ENCODE measurements around the gene GSAP. TPM values are rescaled to one million over a fixed set of nuclear protein-coding genes. Genes with fewer than 3 reads are reported as not detected.

Gene GSAP
- total and polyA plus RNA-seq, 2 donors (not counting 1 experiment from before 2014, with no cell fraction given): 4.4 to 21.5 TPM

DNA sequence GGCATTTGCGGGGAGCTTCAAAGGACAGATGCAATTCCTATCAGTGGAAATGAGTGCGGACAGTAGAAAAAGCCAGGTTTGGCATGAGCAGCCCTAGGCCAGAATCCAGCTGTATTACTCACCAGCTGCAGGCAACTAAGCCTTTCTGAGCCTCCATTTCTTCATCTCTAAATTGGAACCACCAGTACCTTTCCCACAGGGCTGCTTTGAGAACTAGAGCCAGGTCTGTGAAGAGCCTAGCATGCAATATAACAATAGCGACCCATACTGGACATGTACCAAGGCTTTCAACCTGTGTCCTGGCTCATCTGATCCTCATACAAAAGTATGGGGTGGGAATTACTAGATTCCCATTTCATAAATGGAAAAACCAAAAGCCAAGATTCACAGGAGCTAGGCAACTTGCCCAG, 101.0 kb downstream of the GSAP start:
- H3K9me3 ChIP-seq (ENCODE audit: control insufficient read depth, insufficient read depth, low read depth, low read length): no peaks in the 10 kb centered on the region
- H2AFZ ChIP-seq (ENCODE audit: low read length): no peak overlapping the region
- H3K36me3 ChIP-seq (ENCODE audit: control insufficient read depth, insufficient read depth, low read length): no peaks in the 10 kb centered on the region
- no peaks in the 10 kb centered on the region for H3K79me2 ChIP-seq (ENCODE audit: control insufficient read depth, insufficient read depth, low read length)
- no peak overlapping the region for H3K27ac ChIP-seq (ENCODE audit: insufficient read depth, low read length)
- no peak for TF ChIP-seq EZH2 (IDR thresholded peaks at IDR 0.05; ENCODE audit: low read length, missing control alignments)
- no peak overlapping the region for H3K4me3 ChIP-seq (replicated peaks in 1 of 4; ENCODE audit: control extremely low read depth in 1 of 4, insufficient read depth in 1 of 4, low read depth in 3 of 4, low read length in 4 of 4)
- no peaks in the 10 kb centered on the region for H4K20me1 ChIP-seq (ENCODE audit: control insufficient read depth, extremely low read depth, insufficient read depth, low read length)
- H3K4me2 ChIP-seq (ENCODE audit: extremely low read depth, insufficient read depth, low read length): no peak overlapping the region
- H3K9ac ChIP-seq (ENCODE audit: insufficient read depth, low read length): no peak overlapping the region
- peaks cover 2% of the 10 kb centered on the region for H3K4me1 ChIP-seq (ENCODE audit: control insufficient read depth, extremely low read depth, insufficient read depth, low read length)
- no peaks in the 10 kb centered on the region for H3K27me3 ChIP-seq (ENCODE audit: control insufficient read depth, insufficient read depth, low read length)
- DNase-seq (ENCODE audit: low read depth in 2 of 2): peak in 1 of 2 donors; percentile 25

DNA sequence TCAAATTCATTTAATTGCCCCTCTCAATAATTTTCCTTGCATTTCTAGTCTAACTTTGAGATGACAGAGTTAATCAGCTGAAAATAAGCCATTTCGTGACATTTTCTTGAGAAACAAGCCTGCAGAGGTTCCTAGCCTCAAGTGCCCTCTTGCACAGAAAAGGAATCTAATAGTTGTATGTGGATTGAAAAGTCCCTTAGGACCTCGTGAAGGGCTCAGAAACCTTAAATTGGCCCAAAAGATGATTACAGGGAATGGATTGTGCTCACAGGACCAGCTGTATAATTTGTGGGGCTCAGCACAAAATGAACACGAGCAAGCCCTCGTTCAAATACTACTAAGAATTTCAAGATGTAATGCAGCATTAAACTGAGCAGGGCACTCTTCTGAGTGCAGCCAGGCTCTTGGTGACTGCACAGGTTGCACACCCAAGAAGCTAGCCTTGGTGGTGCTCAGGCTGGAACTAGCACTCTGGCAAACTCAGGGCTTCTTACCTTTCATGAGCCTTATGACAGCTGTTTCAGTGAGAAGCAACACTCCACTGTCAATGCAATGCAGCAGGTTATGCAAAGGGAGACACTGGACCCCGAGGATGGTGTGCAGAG, 102.2 kb downstream of the GSAP start:
- no peak overlapping the region for H3K4me3 ChIP-seq (replicated peaks in 1 of 4; ENCODE audit: control extremely low read depth in 1 of 4, insufficient read depth in 1 of 4, low read depth in 3 of 4, low read length in 4 of 4)
- no peak overlapping the region for H3K27ac ChIP-seq (ENCODE audit: insufficient read depth, low read length)
- H3K4me1 ChIP-seq (ENCODE audit: control insufficient read depth, extremely low read depth, insufficient read depth, low read length): peaks cover 2% of the 10 kb centered on the region
- no peak overlapping the region for H3K9ac ChIP-seq (ENCODE audit: insufficient read depth, low read length)
- TF ChIP-seq, protein P1, sequence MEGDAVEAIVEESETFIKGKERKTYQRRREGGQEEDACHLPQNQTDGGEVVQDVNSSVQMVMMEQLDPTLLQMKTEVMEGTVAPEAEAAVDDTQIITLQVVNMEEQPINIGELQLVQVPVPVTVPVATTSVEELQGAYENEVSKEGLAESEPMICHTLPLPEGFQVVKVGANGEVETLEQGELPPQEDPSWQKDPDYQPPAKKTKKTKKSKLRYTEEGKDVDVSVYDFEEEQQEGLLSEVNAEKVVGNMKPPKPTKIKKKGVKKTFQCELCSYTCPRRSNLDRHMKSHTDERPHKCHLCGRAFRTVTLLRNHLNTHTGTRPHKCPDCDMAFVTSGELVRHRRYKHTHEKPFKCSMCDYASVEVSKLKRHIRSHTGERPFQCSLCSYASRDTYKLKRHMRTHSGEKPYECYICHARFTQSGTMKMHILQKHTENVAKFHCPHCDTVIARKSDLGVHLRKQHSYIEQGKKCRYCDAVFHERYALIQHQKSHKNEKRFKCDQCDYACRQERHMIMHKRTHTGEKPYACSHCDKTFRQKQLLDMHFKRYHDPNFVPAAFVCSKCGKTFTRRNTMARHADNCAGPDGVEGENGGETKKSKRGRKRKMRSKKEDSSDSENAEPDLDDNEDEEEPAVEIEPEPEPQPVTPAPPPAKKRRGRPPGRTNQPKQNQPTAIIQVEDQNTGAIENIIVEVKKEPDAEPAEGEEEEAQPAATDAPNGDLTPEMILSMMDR (conservative IDR thresholded peaks at IDR 0.05 in 1 of 2, IDR thresholded peaks at IDR 0.05 in 1 of 2; ENCODE audit: low read depth in 1 of 2, low read length in 2 of 2): no peak
- no peak for TF ChIP-seq EZH2 (IDR thresholded peaks at IDR 0.05; ENCODE audit: low read length, missing control alignments)
- no peaks in the 10 kb centered on the region for H3K9me3 ChIP-seq (ENCODE audit: control insufficient read depth, insufficient read depth, low read depth, low read length)
- H2AFZ ChIP-seq (ENCODE audit: low read length): no peak overlapping the region
- no peak overlapping the region for H3K4me2 ChIP-seq (ENCODE audit: extremely low read depth, insufficient read depth, low read length)
- no peak for DNase-seq (ENCODE audit: low read depth in 2 of 2)
- H3K36me3 ChIP-seq (ENCODE audit: control insufficient read depth, insufficient read depth, low read length): no peaks in the 10 kb centered on the region
- H3K79me2 ChIP-seq (ENCODE audit: control insufficient read depth, insufficient read depth, low read length): no peaks in the 10 kb centered on the region
- no peaks in the 10 kb centered on the region for H3K27me3 ChIP-seq (ENCODE audit: control insufficient read depth, insufficient read depth, low read length)
- H4K20me1 ChIP-seq (ENCODE audit: control insufficient read depth, extremely low read depth, insufficient read depth, low read length): no peaks in the 10 kb centered on the region

DNA sequence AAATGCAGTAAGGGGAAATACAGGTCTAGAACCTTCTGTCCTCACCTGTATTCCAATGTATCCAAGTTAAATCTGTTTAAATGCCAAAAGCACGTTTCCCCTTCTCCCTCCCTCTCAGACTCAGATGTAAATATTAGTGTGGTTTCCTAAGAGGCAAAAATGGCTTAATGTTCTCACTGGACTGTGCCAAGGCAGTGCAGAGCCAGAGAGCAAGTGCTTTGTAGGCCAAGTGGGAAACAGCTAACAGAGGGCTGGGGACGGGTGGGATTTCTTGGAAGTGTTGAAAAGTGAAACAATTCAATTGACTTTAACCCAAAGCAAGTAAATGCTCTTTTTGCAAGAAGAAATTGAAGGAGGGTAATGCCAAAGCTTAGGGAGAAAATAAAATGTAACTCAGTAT, 103.1 kb downstream of the GSAP start:
- peaks cover 2% of the 10 kb centered on the region for H3K4me1 ChIP-seq (ENCODE audit: control insufficient read depth, extremely low read depth, insufficient read depth, low read length)
- no peaks in the 10 kb centered on the region for H3K79me2 ChIP-seq (ENCODE audit: control insufficient read depth, insufficient read depth, low read length)
- no peak overlapping the region for H2AFZ ChIP-seq (ENCODE audit: low read length)
- no peak for DNase-seq (ENCODE audit: low read depth in 2 of 2)
- H3K9me3 ChIP-seq (ENCODE audit: control insufficient read depth, insufficient read depth, low read depth, low read length): no peaks in the 10 kb centered on the region
- no peak overlapping the region for H3K4me3 ChIP-seq (replicated peaks in 1 of 4; ENCODE audit: control extremely low read depth in 1 of 4, insufficient read depth in 1 of 4, low read depth in 3 of 4, low read length in 4 of 4)
- TF ChIP-seq EZH2 (IDR thresholded peaks at IDR 0.05; ENCODE audit: low read length, missing control alignments): no peak
- TF ChIP-seq, protein P1 (conservative IDR thresholded peaks at IDR 0.05 in 1 of 2, IDR thresholded peaks at IDR 0.05 in 1 of 2; ENCODE audit: low read depth in 1 of 2, low read length in 2 of 2): no peak
- no peaks in the 10 kb centered on the region for H3K36me3 ChIP-seq (ENCODE audit: control insufficient read depth, insufficient read depth, low read length)
- H3K27ac ChIP-seq (ENCODE audit: insufficient read depth, low read length): no peak overlapping the region
- no peaks in the 10 kb centered on the region for H4K20me1 ChIP-seq (ENCODE audit: control insufficient read depth, extremely low read depth, insufficient read depth, low read length)
- no peaks in the 10 kb centered on the region for H3K27me3 ChIP-seq (ENCODE audit: control insufficient read depth, insufficient read depth, low read length)
- no peak overlapping the region for H3K9ac ChIP-seq (ENCODE audit: insufficient read depth, low read length)
- H3K4me2 ChIP-seq (ENCODE audit: extremely low read depth, insufficient read depth, low read length): no peak overlapping the region

All from fibroblast of lung (primary cell).